T-helper 1 cell treated with Interleukin-12 subunit alpha and Interleukin-12 subunit beta and Interleukin-4 antibody, amounts not matched to agents 30 μg/mL and 1 μg/mL, for 36 hours (primary cell): ENCODE data around the gene AMZ1.
"Not testable (repeated sequence)": the region's sequence is repeated elsewhere in the genome, so short reads cannot be mapped to it uniquely, and the experiment has no call there.

Source experiments
- H3K27ac Mint-ChIP-seq: one replicate; pipeline ENCODE4 v1.8.0; 2021; ENCODE audit warnings: mild to moderate bottlenecking, mixed read lengths
- H3K27me3 Mint-ChIP-seq: one replicate; pipeline ENCODE4 v1.8.0; 2021; ENCODE audit warnings: low read depth, mixed read lengths
- H3K36me3 Mint-ChIP-seq: one replicate; pipeline ENCODE4 v1.8.0; 2021; ENCODE audit warnings: low read depth, mixed read lengths
- H3K4me1 Mint-ChIP-seq: one replicate; pipeline ENCODE4 v1.8.0; 2021; ENCODE audit warnings: low read depth, mixed read lengths
- H3K4me3 Mint-ChIP-seq: one replicate; pipeline ENCODE4 v1.8.0; 2021; ENCODE audit warnings: mild to moderate bottlenecking, moderate library complexity, mixed read lengths
- H3K9me3 Mint-ChIP-seq: one replicate; pipeline ENCODE4 v1.8.0; 2021; ENCODE audit warnings: mixed read lengths

AMZ1 gene

DNA sequence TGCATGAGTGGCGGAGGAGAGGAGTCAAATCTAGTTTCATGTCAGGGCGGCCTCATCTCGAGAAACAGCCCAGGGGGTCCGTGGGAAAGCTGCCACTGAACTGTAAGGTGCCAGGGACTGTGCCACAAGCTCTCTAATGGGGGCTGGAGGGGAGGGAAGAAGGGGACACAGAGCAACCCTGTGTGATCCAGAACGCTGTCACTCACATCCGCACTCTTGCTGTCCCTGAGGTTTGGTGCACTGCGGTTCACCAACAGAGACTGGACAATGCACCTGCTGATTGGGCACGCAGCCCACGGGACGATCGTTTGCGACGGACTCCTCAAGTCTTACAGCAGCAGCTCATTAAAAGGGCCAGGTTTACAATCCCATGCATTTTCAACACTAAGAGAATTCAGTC, 47.7 kb downstream of the AMZ1 start:
- Mint-ChIP-seq H3K27me3 (no peaks in the 10 kb centered on the region), H3K9me3 (no peaks in the 10 kb centered on the region), H3K27ac (no peak overlapping the region), H3K36me3 (peaks cover 12% of the 10 kb centered on the region), H3K4me3 (no peak overlapping the region), H3K4me1 (peaks cover 32% of the 10 kb centered on the region)

DNA sequence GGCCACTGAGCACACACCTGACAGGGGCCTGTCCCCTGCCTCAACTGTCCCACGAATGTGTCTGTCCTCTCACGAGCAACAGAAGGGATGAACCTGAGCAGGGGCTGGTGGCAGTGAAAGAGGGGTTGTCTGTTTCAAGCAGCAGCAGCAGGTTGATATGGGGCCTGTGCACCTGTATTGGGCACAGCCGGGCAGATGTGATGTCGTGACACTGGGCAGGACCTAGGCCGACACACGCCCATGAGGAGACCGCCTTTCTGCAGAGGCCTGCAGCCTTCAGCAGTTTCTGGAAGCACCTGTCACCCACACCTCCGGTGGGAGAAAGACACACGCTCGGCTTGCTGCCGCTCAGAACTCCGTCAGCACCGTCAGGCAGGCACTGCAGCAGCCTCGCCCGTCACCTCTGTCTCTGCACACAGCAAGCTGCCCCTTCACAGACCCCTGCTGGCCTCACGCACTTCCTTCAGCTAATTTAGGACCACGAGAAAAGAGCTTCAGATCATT, 48.5 kb downstream of the AMZ1 start:
- peaks cover 12% of the 10 kb centered on the region for H3K36me3 Mint-ChIP-seq
- no peak overlapping the region for H3K27ac Mint-ChIP-seq
- no peak overlapping the region for H3K4me3 Mint-ChIP-seq
- no peaks in the 10 kb centered on the region for H3K9me3 Mint-ChIP-seq
- H3K27me3 Mint-ChIP-seq, result no peaks in the 10 kb centered on the region
- H3K4me1 Mint-ChIP-seq, result peaks cover 32% of the 10 kb centered on the region

DNA sequence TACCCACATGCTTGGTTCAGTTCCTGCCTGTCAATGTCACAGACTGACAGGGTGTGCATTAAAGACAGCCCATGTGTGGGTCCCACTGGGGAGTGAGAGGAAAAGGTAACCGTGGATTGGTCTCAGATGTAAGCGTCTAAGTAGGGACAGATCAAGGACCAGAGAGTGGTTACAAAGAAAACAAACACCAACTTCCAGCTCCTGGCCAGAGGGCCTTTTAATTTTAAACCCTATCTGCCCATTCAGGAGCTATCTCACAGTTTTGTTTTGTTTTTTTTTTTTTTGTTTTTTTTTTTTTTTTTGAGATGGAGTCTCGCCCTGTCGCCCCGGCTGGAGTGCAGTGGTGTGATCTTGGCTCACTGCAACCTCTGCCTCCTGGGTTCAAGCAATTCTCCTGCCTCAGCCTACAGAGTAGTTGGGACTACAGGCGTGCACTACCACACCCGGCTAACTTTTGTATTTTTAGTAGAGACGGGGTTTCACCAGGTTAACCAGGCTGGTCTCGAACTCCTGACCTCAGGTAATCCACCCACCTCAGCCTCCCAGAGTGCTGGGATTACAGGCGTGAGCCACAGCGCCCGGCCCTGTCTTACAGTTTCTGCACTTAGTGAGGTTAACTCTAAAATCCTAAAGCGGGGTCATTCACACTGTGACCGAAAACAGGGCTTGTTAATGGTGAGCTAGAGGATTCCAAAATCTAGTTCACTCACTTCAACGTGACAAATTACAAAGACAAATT, 49.2 kb downstream of the AMZ1 start:
- not testable (repeated sequence) for H3K27ac Mint-ChIP-seq, H3K27me3 Mint-ChIP-seq, H3K4me3 Mint-ChIP-seq, H3K9me3 Mint-ChIP-seq, H3K36me3 Mint-ChIP-seq
- peaks cover 25% of the 10 kb centered on the region for H3K4me1 Mint-ChIP-seq

GRCh38 chr7:2737771-2738540, 50.0 kb downstream of the AMZ1 start:
- peaks cover 20% of the 10 kb centered on the region for H3K4me1 Mint-ChIP-seq

GRCh38 chr7:2738766-2739549, 51.0 kb downstream of the AMZ1 start:
- Mint-ChIP-seq H3K27me3 (no peaks in the 10 kb centered on the region), H3K9me3 (no peaks in the 10 kb centered on the region), H3K36me3 (peaks cover 1% of the 10 kb centered on the region), H3K27ac (no peak overlapping the region), H3K4me1 (peaks cover 15% of the 10 kb centered on the region), H3K4me3 (no peak overlapping the region)

More at GRCh38 chr7:2737771-2738540, 50.0 kb downstream of the AMZ1 start:
- Mint-ChIP-seq H3K4me3 (no peak overlapping the region), H3K27me3 (no peaks in the 10 kb centered on the region), H3K36me3 (peaks cover 5% of the 10 kb centered on the region), H3K27ac (no peak overlapping the region), H3K9me3 (no peaks in the 10 kb centered on the region)

- H3K9me3 Mint-ChIP-seq, H3K36me3 Mint-ChIP-seq, H3K4me1 Mint-ChIP-seq, H3K27me3 Mint-ChIP-seq, H3K27ac Mint-ChIP-seq, H3K4me3 Mint-ChIP-seq: not testable (repeated sequence)
Observed at GRCh38 chr7:2743523-2744185, 55.7 kb downstream of the AMZ1 start.

DNA sequence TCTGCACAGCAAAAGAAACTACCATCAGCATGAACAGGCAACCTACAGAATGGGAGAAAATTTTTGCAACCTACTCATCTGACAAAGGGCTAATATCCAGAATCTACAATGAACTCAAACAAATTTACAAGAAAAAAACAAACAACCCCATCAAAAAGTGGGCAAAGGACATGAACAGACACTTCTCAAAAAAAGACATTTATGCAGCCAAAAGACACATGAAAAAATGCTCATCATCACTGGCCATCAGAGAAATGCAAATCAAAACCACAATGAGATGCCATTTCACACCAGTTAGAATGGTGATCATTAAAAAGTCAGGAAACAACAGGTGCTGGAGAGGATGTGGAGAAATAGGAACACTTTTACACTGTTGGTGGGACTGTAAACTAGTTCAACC, 60.7 kb downstream of the AMZ1 start:
- not testable (repeated sequence) for H3K27ac Mint-ChIP-seq, H3K4me3 Mint-ChIP-seq, H3K4me1 Mint-ChIP-seq, H3K9me3 Mint-ChIP-seq, H3K27me3 Mint-ChIP-seq
- peaks cover 14% of the 10 kb centered on the region for H3K36me3 Mint-ChIP-seq

GRCh38 chr7:2750004-2750407, 62.0 kb downstream of the AMZ1 start:
- no peak overlapping the region for H3K4me3 Mint-ChIP-seq
- H3K27me3 Mint-ChIP-seq, result no peaks in the 10 kb centered on the region

GRCh38 chr7:2751086-2751485, 63.1 kb downstream of the AMZ1 start:
- no peak overlapping the region for H3K27ac Mint-ChIP-seq
- peaks cover 21% of the 10 kb centered on the region for H3K36me3 Mint-ChIP-seq
- H3K9me3 Mint-ChIP-seq, result peaks cover 9% of the 10 kb centered on the region

More at GRCh38 chr7:2750004-2750407, 62.0 kb downstream of the AMZ1 start:
- Mint-ChIP-seq H3K27ac (no peak overlapping the region), H3K36me3 (peaks cover 11% of the 10 kb centered on the region), H3K4me1 (peaks cover 6% of the 10 kb centered on the region), H3K9me3 (peaks cover 2% of the 10 kb centered on the region)

DNA sequence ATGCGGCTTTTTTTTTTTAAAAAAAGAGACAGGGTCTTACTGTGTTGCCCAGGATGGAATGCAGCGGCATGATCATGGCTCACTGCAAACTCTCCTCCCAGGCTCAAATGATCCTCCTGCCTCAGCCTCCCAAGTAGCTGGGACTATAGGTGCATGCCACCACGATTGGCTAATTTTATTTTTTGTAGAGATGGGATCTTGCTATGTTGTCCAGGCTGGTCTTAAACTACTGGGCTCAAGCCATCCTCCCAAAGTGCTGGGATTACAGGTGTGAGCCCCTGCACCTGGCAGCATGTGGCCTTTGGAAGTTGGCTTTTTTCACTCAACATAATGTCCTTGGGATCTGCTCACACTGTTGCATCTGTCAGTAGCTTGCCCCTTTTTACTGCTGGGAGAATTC, 65.1 kb downstream of the AMZ1 start:
- Mint-ChIP-seq H3K36me3 (peaks cover 24% of the 10 kb centered on the region), H3K4me3 (no peak overlapping the region), H3K27me3 (no peaks in the 10 kb centered on the region), H3K4me1 (peaks cover 21% of the 10 kb centered on the region), H3K27ac (no peak overlapping the region), H3K9me3 (peaks cover 9% of the 10 kb centered on the region)

More at GRCh38 chr7:2751086-2751485, 63.1 kb downstream of the AMZ1 start:
- H3K4me3 Mint-ChIP-seq, result no peak overlapping the region
- H3K4me1 Mint-ChIP-seq, result peaks cover 4% of the 10 kb centered on the region
- H3K27me3 Mint-ChIP-seq, result no peaks in the 10 kb centered on the region

- Mint-ChIP-seq H3K9me3 (peaks cover 9% of the 10 kb centered on the region), H3K4me1 (peaks cover 29% of the 10 kb centered on the region), H3K27me3 (no peaks in the 10 kb centered on the region), H3K36me3 (peaks cover 26% of the 10 kb centered on the region), H3K27ac (no peak overlapping the region), H3K4me3 (no peak overlapping the region)
Observed at GRCh38 chr7:2754086-2754485, 66.1 kb downstream of the AMZ1 start.

DNA sequence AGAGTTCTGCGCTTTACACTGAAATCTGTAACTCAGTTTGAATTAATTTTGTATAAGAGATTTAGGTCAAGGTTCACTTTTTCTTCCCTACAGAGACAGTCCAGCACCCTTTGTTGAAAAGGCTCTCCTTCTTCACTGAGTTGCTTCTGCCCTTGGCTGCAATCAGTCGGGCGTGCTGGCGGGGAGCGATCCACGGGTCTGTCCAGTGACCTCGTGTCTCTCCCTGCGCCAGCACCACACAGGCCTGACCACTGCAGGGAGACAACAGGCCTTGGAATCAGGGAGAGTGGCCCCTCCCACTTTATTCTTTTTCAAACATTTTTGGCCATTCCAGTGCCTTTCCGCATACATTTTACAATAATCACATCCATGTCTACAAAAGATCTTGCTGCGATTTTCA, 66.9 kb downstream of the AMZ1 start:
- Mint-ChIP-seq H3K27ac (no peak overlapping the region), H3K9me3 (peaks cover 9% of the 10 kb centered on the region), H3K27me3 (no peaks in the 10 kb centered on the region), H3K4me3 (no peak overlapping the region), H3K36me3 (peaks cover 22% of the 10 kb centered on the region), H3K4me1 (peaks cover 35% of the 10 kb centered on the region)

- Mint-ChIP-seq H3K27me3 (no peaks in the 10 kb centered on the region), H3K9me3 (peaks cover 9% of the 10 kb centered on the region), H3K27ac (no peak overlapping the region), H3K4me3 (no peak overlapping the region), H3K36me3 (peaks cover 21% of the 10 kb centered on the region), H3K4me1 (peaks cover 40% of the 10 kb centered on the region)
Observed at GRCh38 chr7:2755531-2755930, 67.5 kb downstream of the AMZ1 start.

- Mint-ChIP-seq H3K27ac (peak overlapping the region; percentile 93), H3K4me1 (peaks cover 46% of the 10 kb centered on the region), H3K4me3 (peak overlapping the region; percentile 73), H3K36me3 (peaks cover 19% of the 10 kb centered on the region), H3K27me3 (no peaks in the 10 kb centered on the region), H3K9me3 (peaks cover 9% of the 10 kb centered on the region)
Observed at GRCh38 chr7:2757361-2757903, 69.4 kb downstream of the AMZ1 start.
